Smooth muscle cell (in vitro differentiated cells): ENCODE measurements around the gene ISM1. TPM values are rescaled to one million over a fixed set of nuclear protein-coding genes. Genes with fewer than 3 reads are reported as not detected.

Experiments used
- DNase-seq: peaks from one replicate; lab custom pipeline; 2025; ENCODE audit not compliant: unreplicated experiment; lab: John Stamatoyannopoulos, UW
- H2AFZ ChIP-seq: fragments of 200-600 bp; sonication (generic); 2 replicates; pipeline ENCODE4 v1.6.0; 2016; ENCODE audit warnings: antibody characterized with exemption, low read depth, mild to moderate bottlenecking
- H3F3A ChIP-seq: fragments of 200-600 bp; sonication (generic); 2 replicates; pipeline ENCODE4 v1.6.0; 2017; ENCODE audit warnings: antibody characterized with exemption, low read depth
- H3K27ac ChIP-seq: fragments of 200-600 bp; sonication (generic); 2 replicates; pipeline ENCODE4 v1.5.1; 2016; ENCODE audit warnings: low read depth, mild to moderate bottlenecking
- H3K27me3 ChIP-seq: fragments of 200-600 bp; sonication (generic); 2 replicates; pipeline ENCODE4 v1.6.1; 2016; ENCODE audit warnings: low read depth, mild to moderate bottlenecking
- H3K36me3 ChIP-seq: fragments of 200-600 bp; sonication (generic); 2 replicates; pipeline ENCODE4 v1.5.1; 2016; ENCODE audit warnings: low read depth
- H3K4me1 ChIP-seq: fragments of 200-600 bp; sonication (generic); 2 replicates; pipeline ENCODE4 v1.5.1; 2016; ENCODE audit warnings: low read depth
- H3K4me2 ChIP-seq: fragments of 200-600 bp; sonication (generic); 2 replicates; pipeline ENCODE4 v1.6.0; 2016; ENCODE audit warnings: mild to moderate bottlenecking
- H3K4me3 ChIP-seq: fragments of 200-600 bp; sonication (generic); 2 replicates; pipeline ENCODE4 v1.5.1; 2016; ENCODE audit warnings: mild to moderate bottlenecking
- H3K79me2 ChIP-seq: fragments of 200-600 bp; sonication (generic); 2 replicates; pipeline ENCODE4 v1.6.0; 2016; ENCODE audit warnings: low read depth, mild to moderate bottlenecking
- H3K9ac ChIP-seq: fragments of 200-600 bp; sonication (generic); 2 replicates; pipeline ENCODE4 v1.6.0; 2016; ENCODE audit warnings: low read depth
- H3K9me3 ChIP-seq: fragments of 200-600 bp; sonication (generic); replicated peaks from 2 replicates; pipeline ENCODE4 v1.5.1; 2016; ENCODE audit warnings: low read depth
- H4K20me1 ChIP-seq: fragments of 200-600 bp; sonication (generic); 2 replicates; pipeline ENCODE4 v1.6.0; 2016; ENCODE audit warnings: low read depth
- WGBS: methylation state at CpG from one replicate; pipeline ENCODE4 v1.1.7; 2016; ENCODE audit warnings: low lambda C conversion rate; 5-methylcytosine and 5-hydroxymethylcytosine counted together
- polyA plus RNA-seq: library from polyadenylated mRNA; unstranded; fragments of >200 nt; fragmentation: Nextera tagmentation; extraction: Ambion mirVana; gene quantifications from 2 replicates; pipeline ENCODE4 v1.2.1, GENCODE V29; 2016
- total RNA-seq: library from RNA; depleted of rRNA; stranded (reverse); fragments of >200 nt; gene quantifications from 2 replicates; pipeline ENCODE4 v1.2.3, GENCODE V29; 2014
- TF ChIP-seq, protein P1 (sequence below): fragments of 200-600 bp; sonication (generic); IDR thresholded peaks from 2 replicates; pipeline ENCODE4 v1.5.1; 2017; ENCODE audit warnings: borderline replicate concordance, mild to moderate bottlenecking, antibody characterized with exemption; ENCODE audit not compliant: insufficient read depth, poor library complexity, severe bottlenecking

The ISM1 gene
- total and polyA plus RNA-seq, 2 experiments from 2014 or later = 2.6 to 3.5 TPM

DNA sequence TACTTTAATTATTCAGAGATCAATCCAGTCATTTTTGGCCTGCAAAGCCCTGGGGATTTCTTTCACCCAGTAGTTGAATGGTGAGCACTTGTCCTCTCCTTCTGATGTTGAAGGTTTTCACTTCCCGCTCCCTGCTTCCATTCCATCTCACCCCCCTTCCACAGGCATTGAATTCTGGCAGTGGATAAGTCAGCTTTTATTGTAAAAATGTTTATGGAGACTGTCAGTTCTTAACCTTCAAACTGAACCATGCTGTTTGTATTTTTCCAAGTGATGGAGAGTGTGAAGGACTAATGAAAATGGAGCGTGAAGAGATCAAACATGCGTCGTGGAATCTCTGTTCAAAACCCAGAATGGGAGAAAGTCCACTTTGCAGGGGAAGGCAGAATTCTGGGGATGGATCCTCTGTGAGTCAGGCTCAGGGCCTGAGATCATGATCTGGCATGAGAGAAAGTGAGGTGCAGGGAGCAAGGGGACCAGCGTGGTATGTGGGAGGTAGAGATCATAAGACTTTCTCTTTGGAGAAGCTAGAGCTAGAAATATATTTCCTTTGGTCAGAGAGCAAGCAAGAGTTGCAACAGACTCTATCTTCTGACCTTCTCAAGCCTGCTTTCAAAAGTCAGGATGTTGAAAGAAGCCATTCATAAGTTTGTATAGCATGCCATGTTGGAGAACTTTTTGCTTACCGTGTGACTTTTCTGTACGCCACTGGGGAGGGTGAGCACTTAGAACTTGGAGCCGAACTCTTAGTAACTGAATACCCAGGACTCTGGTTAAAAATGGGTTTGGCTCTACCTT is 30.2 kb downstream of the ISM1 start:
- no peak overlapping the region for H3K4me2 ChIP-seq
- H4K20me1 ChIP-seq = no peaks in the 10 kb centered on the region
- 92% methylated on average over 8 of the region's 8 CpGs for WGBS
- no peaks in the 10 kb centered on the region for H3K36me3 ChIP-seq
- no peak for DNase-seq
- H3K79me2 ChIP-seq = no peaks in the 10 kb centered on the region
- no peak overlapping the region for H3K4me3 ChIP-seq
- TF ChIP-seq, protein P1, sequence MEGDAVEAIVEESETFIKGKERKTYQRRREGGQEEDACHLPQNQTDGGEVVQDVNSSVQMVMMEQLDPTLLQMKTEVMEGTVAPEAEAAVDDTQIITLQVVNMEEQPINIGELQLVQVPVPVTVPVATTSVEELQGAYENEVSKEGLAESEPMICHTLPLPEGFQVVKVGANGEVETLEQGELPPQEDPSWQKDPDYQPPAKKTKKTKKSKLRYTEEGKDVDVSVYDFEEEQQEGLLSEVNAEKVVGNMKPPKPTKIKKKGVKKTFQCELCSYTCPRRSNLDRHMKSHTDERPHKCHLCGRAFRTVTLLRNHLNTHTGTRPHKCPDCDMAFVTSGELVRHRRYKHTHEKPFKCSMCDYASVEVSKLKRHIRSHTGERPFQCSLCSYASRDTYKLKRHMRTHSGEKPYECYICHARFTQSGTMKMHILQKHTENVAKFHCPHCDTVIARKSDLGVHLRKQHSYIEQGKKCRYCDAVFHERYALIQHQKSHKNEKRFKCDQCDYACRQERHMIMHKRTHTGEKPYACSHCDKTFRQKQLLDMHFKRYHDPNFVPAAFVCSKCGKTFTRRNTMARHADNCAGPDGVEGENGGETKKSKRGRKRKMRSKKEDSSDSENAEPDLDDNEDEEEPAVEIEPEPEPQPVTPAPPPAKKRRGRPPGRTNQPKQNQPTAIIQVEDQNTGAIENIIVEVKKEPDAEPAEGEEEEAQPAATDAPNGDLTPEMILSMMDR = no peak
- no peaks in the 10 kb centered on the region for H3K27me3 ChIP-seq
- no peak overlapping the region for H3K9ac ChIP-seq
- H3K27ac ChIP-seq = no peak overlapping the region
- no peaks in the 10 kb centered on the region for H3K4me1 ChIP-seq
- no peak overlapping the region for H2AFZ ChIP-seq
- H3K9me3 ChIP-seq = no peaks in the 10 kb centered on the region
- H3F3A ChIP-seq = no peaks in the 10 kb centered on the region

DNA sequence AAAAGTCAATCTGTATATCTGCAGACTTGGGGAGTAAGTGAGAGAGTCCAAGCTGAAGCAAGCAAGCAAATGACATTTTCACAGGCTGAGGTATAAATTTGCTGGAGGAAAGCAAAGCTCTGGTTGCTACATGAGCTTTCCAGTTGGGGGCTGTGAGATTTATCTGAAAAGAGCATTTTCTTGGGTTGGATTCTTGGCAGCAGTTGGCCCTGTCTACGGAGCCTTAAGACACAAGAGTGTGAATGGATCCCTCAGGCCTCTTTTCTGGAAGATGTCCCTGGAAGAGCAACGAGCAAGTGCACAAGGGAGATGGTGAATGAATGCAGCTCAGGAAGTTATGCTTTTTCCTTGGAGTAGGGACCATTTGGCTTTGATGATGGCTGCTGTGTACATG is 30.8 kb downstream of the ISM1 start:
- no peaks in the 10 kb centered on the region for H3F3A ChIP-seq
- H3K4me1 ChIP-seq = no peaks in the 10 kb centered on the region
- no peaks in the 10 kb centered on the region for H3K9me3 ChIP-seq
- 93% methylated on average over 2 of the region's 2 CpGs for WGBS
- no peak overlapping the region for H3K9ac ChIP-seq
- no peak overlapping the region for H3K4me3 ChIP-seq
- no peaks in the 10 kb centered on the region for H4K20me1 ChIP-seq
- DNase-seq = no peak
- H2AFZ ChIP-seq = no peak overlapping the region
- TF ChIP-seq, protein P1 = no peak
- H3K36me3 ChIP-seq = no peaks in the 10 kb centered on the region
- no peaks in the 10 kb centered on the region for H3K27me3 ChIP-seq
- H3K4me2 ChIP-seq = no peak overlapping the region
- H3K79me2 ChIP-seq = no peaks in the 10 kb centered on the region
- no peak overlapping the region for H3K27ac ChIP-seq

DNA sequence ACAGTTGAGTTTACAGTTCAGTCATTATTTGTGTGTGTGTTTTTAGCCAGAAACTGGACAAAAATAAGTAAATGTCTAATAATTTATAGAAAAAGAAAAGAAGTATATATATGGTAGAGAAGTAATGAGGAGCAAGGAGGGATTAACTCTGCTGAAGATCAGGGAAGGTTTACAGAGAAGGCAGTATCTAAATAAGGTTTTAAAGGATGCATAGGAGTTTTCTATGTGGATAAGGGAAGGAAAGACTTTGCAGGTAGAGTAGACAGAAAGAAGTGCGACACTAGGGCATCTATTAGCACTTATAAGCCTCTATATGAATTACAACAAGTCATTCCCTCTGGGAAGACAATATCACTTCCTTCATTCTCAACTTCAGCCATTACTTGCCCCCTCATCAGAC is 34.3 kb downstream of the ISM1 start:
- Histone ChIP-seq H3F3A (no peaks in the 10 kb centered on the region), H3K27ac (no peak overlapping the region), H2AFZ (no peak overlapping the region), H3K4me2 (no peak overlapping the region), H3K79me2 (no peaks in the 10 kb centered on the region), H3K36me3 (no peaks in the 10 kb centered on the region), H3K9ac (no peak overlapping the region), H4K20me1 (no peaks in the 10 kb centered on the region), H3K9me3 (no peaks in the 10 kb centered on the region), H3K4me1 (no peaks in the 10 kb centered on the region), H3K4me3 (no peak overlapping the region), H3K27me3 (no peaks in the 10 kb centered on the region)
- WGBS = 88% methylated on average over 1 of the region's 1 CpG
- DNase-seq = no peak
- TF ChIP-seq, protein P1 = no peak

DNA sequence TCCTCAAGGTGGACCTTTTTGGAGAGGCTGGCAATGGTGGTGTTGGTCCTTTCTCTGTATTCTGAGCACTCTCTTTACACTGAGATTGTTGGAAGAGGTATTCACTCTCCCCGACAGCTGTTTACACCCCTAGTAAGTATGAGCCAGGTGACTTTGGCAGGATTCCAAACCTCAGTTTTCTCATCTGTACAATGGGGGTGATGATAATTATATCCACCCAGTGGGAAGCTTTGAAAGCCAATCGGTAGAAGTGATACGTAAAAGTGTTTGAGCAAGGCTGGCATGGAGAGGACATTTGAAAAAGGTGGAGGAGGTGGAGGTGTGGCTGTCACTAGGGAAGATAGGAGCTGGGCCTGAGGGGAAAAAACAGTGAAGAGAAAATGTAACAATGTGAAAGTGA is 35.5 kb downstream of the ISM1 start:
- WGBS = 93% methylated on average over 3 of the region's 3 CpGs
- H3F3A ChIP-seq = no peaks in the 10 kb centered on the region

More for the DNA sequence above, 35.5 kb downstream of the ISM1 start:
- Histone ChIP-seq H3K79me2 (no peaks in the 10 kb centered on the region), H3K9ac (no peak overlapping the region), H2AFZ (no peak overlapping the region), H3K4me1 (no peaks in the 10 kb centered on the region), H3K27ac (no peak overlapping the region), H3K27me3 (no peaks in the 10 kb centered on the region), H3K9me3 (no peaks in the 10 kb centered on the region), H3K36me3 (no peaks in the 10 kb centered on the region), H3K4me3 (no peak overlapping the region), H3K4me2 (no peak overlapping the region), H4K20me1 (no peaks in the 10 kb centered on the region)
- TF ChIP-seq, protein P1 = no peak
- no peak for DNase-seq
